Endothelial cell (in vitro differentiated cells): ENCODE results near the gene SERPINB4. TPM values are rescaled to one million over a fixed set of nuclear protein-coding genes. Genes with fewer than 3 reads are reported as not detected.

Experiments
- DNase-seq: peaks from one replicate; pipeline ENCODE4 v3.0.0; 2021; ENCODE audit warnings: low spot score
- H3K27ac Mint-ChIP-seq: one replicate; pipeline ENCODE4 v1.8.0; 2021; ENCODE audit warnings: mixed read lengths, inconsistent platforms; ENCODE audit not compliant: unreplicated experiment
- H3K27me3 Mint-ChIP-seq: one replicate; pipeline ENCODE4 v1.8.0; 2021; ENCODE audit warnings: mild to moderate bottlenecking, moderate library complexity, mixed read lengths, inconsistent platforms; ENCODE audit not compliant: unreplicated experiment
- H3K36me3 Mint-ChIP-seq: one replicate; pipeline ENCODE4 v1.8.0; 2021; ENCODE audit warnings: mild to moderate bottlenecking, low read depth, mixed read lengths, inconsistent platforms; ENCODE audit not compliant: unreplicated experiment
- H3K4me1 Mint-ChIP-seq: one replicate; pipeline ENCODE4 v1.8.0; 2021; ENCODE audit warnings: mild to moderate bottlenecking, mixed read lengths, inconsistent platforms; ENCODE audit not compliant: unreplicated experiment
- H3K4me3 Mint-ChIP-seq: one replicate; pipeline ENCODE4 v1.8.0; 2021; ENCODE audit warnings: mild to moderate bottlenecking, mixed read lengths, inconsistent platforms; ENCODE audit not compliant: unreplicated experiment
- H3K9me3 Mint-ChIP-seq: one replicate; pipeline ENCODE4 v1.8.0; 2021; ENCODE audit warnings: mixed read lengths, inconsistent platforms; ENCODE audit not compliant: unreplicated experiment
- total RNA-seq: library from RNA; stranded (reverse); fragmentation: NEBNext Ultra II Directional; extraction: Animal tissue kit (Norgen Biotek cat#: 25700); gene quantifications from one replicate; pipeline ENCODE4 v1.2.1, GENCODE V29; 2021; ENCODE audit not compliant: unreplicated experiment
- TF ChIP-seq, protein P1 (sequence below): fragments of 200-600 bp; sonication (generic); IDR thresholded peaks from one replicate; pipeline ENCODE4 v1.5.0; 2021; ENCODE audit warnings: antibody characterized with exemption; ENCODE audit not compliant: unreplicated experiment

The SERPINB4 gene
- total RNA-seq, 1 donor from 2014 or later, result 0.41 TPM

DNA sequence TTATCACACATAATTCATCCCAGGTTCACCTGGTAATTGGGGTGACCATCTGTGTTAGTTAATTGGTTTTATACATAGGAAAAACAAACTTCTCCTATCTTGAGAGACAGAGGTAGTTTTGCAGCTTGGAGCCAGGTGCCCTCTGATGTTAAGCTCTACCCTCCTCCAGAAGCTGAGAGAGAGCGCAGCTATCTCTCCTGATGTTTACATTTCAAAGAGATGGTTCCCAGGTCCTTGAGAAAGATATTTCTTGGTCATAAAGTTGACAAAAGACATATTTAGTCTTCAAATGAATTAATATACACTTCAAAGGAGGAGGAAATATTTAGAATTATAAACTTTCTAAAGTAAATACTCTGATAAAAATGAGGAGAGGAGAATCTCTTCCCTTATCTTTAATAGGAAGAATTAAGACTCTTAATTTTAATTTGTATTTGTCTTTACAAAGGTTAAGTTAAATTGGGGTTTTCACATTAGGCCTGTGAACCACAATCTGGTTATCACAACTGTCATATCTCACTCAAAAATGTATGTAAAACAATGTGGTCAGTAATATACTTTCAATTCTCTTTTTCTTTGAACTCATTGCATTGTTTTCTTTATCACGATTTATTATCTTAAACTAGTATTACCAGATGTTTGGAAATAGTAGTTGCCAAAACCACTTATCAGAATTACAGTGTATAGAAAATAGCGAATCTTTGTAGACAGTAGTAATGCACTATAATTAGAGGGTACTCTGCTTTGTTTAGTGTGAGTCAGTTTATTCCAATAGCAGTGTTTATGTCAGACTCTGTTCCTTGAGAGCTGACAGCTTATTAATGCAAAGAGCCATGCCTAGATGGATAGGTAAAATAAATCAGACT is 26.8 kb downstream of the SERPINB4 start:
- Mint-ChIP-seq H3K36me3 (no peaks in the 10 kb centered on the region), H3K9me3 (no peaks in the 10 kb centered on the region), H3K27ac (no peak overlapping the region), H3K4me1 (no peaks in the 10 kb centered on the region), H3K4me3 (no peak overlapping the region), H3K27me3 (no peaks in the 10 kb centered on the region)
- TF ChIP-seq, protein P1, sequence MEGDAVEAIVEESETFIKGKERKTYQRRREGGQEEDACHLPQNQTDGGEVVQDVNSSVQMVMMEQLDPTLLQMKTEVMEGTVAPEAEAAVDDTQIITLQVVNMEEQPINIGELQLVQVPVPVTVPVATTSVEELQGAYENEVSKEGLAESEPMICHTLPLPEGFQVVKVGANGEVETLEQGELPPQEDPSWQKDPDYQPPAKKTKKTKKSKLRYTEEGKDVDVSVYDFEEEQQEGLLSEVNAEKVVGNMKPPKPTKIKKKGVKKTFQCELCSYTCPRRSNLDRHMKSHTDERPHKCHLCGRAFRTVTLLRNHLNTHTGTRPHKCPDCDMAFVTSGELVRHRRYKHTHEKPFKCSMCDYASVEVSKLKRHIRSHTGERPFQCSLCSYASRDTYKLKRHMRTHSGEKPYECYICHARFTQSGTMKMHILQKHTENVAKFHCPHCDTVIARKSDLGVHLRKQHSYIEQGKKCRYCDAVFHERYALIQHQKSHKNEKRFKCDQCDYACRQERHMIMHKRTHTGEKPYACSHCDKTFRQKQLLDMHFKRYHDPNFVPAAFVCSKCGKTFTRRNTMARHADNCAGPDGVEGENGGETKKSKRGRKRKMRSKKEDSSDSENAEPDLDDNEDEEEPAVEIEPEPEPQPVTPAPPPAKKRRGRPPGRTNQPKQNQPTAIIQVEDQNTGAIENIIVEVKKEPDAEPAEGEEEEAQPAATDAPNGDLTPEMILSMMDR, result no peak
- DNase-seq, result no peak

GRCh38 chr18:63613420-63613819 is 30.6 kb downstream of the SERPINB4 start:
- H3K4me3 Mint-ChIP-seq, result no peak overlapping the region
- no peak for DNase-seq
- no peaks in the 10 kb centered on the region for H3K27me3 Mint-ChIP-seq
- no peak overlapping the region for H3K27ac Mint-ChIP-seq
- TF ChIP-seq, protein P1, result no peak
- no peaks in the 10 kb centered on the region for H3K9me3 Mint-ChIP-seq
- no peaks in the 10 kb centered on the region for H3K4me1 Mint-ChIP-seq
- H3K36me3 Mint-ChIP-seq, result no peaks in the 10 kb centered on the region

DNA sequence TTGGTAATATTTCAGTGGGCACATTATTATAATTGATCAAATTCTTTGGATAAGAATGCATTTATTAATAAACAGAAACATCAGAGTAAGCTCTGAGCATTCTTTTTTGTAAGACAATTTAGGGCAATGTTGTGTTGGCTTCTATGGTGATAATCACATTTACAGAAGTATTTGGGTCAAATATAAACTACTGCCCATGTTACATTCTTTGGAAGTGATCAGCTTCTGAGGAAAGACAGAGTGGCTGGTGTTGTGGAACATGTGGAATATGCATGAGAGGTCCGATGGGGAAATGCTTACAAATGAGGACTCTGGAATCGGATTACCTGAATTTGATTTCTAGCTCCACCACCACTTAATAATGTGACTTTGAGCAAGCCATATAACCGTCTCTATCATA is 37.5 kb downstream of the SERPINB4 start:
- no peaks in the 10 kb centered on the region for H3K36me3 Mint-ChIP-seq

GRCh38 chr18:63604791-63605567 is 39.1 kb downstream of the SERPINB4 start:
- Mint-ChIP-seq H3K4me3 (no peak overlapping the region), H3K36me3 (no peaks in the 10 kb centered on the region), H3K9me3 (no peaks in the 10 kb centered on the region), H3K27me3 (peaks cover 4% of the 10 kb centered on the region), H3K4me1 (no peaks in the 10 kb centered on the region), H3K27ac (no peak overlapping the region)
- no peak for DNase-seq
- TF ChIP-seq, protein P1, result no peak

More for the DNA sequence above, 37.5 kb downstream of the SERPINB4 start:
- TF ChIP-seq, protein P1, result no peak
- H3K4me3 Mint-ChIP-seq, result no peak overlapping the region
- no peak overlapping the region for H3K27ac Mint-ChIP-seq
- H3K27me3 Mint-ChIP-seq, result peaks cover 4% of the 10 kb centered on the region
- no peak for DNase-seq
- H3K9me3 Mint-ChIP-seq, result no peaks in the 10 kb centered on the region
- H3K4me1 Mint-ChIP-seq, result no peaks in the 10 kb centered on the region

- no peak overlapping the region for H3K27ac Mint-ChIP-seq
Measured at GRCh38 chr18:63603772-63604171, 40.3 kb downstream of the SERPINB4 start.

More at GRCh38 chr18:63603772-63604171, 40.3 kb downstream of the SERPINB4 start:
- Mint-ChIP-seq H3K27me3 (peaks cover 4% of the 10 kb centered on the region), H3K4me1 (no peaks in the 10 kb centered on the region), H3K4me3 (no peak overlapping the region), H3K9me3 (no peaks in the 10 kb centered on the region), H3K36me3 (no peaks in the 10 kb centered on the region)
- no peak for DNase-seq
- TF ChIP-seq, protein P1, result no peak
